Forelimb muscle (tissue), 1 donor: Measurements from ENCODE around the gene AADACL2. TPM values are rescaled to one million over a fixed set of nuclear protein-coding genes. Genes with fewer than 3 reads are reported as not detected.
A peak's percentile ranks its signal among the peaks of the same experiment; 100 is the strongest.
"Not testable (repeated sequence)": the region's sequence is repeated elsewhere in the genome, so short reads cannot be mapped to it uniquely, and the experiment has no call there.

ENCODE experiments used
- DNase-seq: peaks from one replicate; pipeline ENCODE4 v3.0.0-alpha.2; 2013; ENCODE audit warnings: low read depth
- polyA plus RNA-seq: library from polyadenylated mRNA; unstranded; fragments of 120-200 nt; gene quantifications from one replicate; pipeline ENCODE4 v1.2.1, GENCODE V29; 2013; ENCODE audit not compliant: insufficient read length

Gene AADACL2
- polyA plus RNA-seq, 1 donor, result not detected

GRCh38 chr3:151765685-151766084 is 32.0 kb downstream of the AADACL2 start:
- no peak for DNase-seq

GRCh38 chr3:151766454-151766853 is 32.7 kb downstream of the AADACL2 start:
- no peak for DNase-seq

GRCh38 chr3:151768393-151768930 is 34.7 kb downstream of the AADACL2 start:
- no peak for DNase-seq

- no peak for DNase-seq
These were observed 35.4 kb downstream of the AADACL2 start for GRCh38 chr3:151769175-151769574.

GRCh38 chr3:151770956-151771355 is 37.2 kb downstream of the AADACL2 start:
- peak; percentile 39 for DNase-seq

GRCh38 chr3:151772825-151773480 is 39.2 kb downstream of the AADACL2 start:
- DNase-seq, result no peak

- no peak for DNase-seq
These were observed 40.5 kb downstream of the AADACL2 start for GRCh38 chr3:151774235-151774634.

GRCh38 chr3:151774910-151775309 is 41.2 kb downstream of the AADACL2 start:
- no peak for DNase-seq

GRCh38 chr3:151775314-151776258 is 41.9 kb downstream of the AADACL2 start:
- DNase-seq, result no peak

GRCh38 chr3:151776259-151776740 is 42.6 kb downstream of the AADACL2 start:
- DNase-seq, result no peak

GRCh38 chr3:151777880-151778279 is 44.2 kb downstream of the AADACL2 start:
- no peak for DNase-seq

GRCh38 chr3:151787626-151788025 is 53.9 kb downstream of the AADACL2 start:
- DNase-seq, result no peak

GRCh38 chr3:151788401-151788800 is 54.7 kb downstream of the AADACL2 start:
- no peak for DNase-seq

- no peak for DNase-seq
These were observed 56.2 kb downstream of the AADACL2 start for GRCh38 chr3:151789853-151790463.

GRCh38 chr3:151790763-151791162 is 57.0 kb downstream of the AADACL2 start:
- DNase-seq, result not testable (repeated sequence)

- no peak for DNase-seq
These were observed 58.7 kb downstream of the AADACL2 start for GRCh38 chr3:151792411-151792810.

- DNase-seq, result no peak
These were observed 59.9 kb downstream of the AADACL2 start for GRCh38 chr3:151793636-151794035.

GRCh38 chr3:151794080-151794479 is 60.4 kb downstream of the AADACL2 start:
- DNase-seq, result no peak

GRCh38 chr3:151795276-151795675 is 61.5 kb downstream of the AADACL2 start:
- no peak for DNase-seq

GRCh38 chr3:151796105-151796680 is 62.5 kb downstream of the AADACL2 start:
- no peak for DNase-seq

- DNase-seq, result no peak
These were observed 64.7 kb downstream of the AADACL2 start for GRCh38 chr3:151798466-151798865.

GRCh38 chr3:151800431-151800830 is 66.7 kb downstream of the AADACL2 start:
- DNase-seq, result no peak
